K562 (cell line): Measurements from ENCODE around the gene MBOAT1. TPM values are rescaled to one million over a fixed set of nuclear protein-coding genes. Genes with fewer than 3 reads are reported as not detected.
A peak's percentile ranks its signal among the peaks of the same experiment; 100 is the strongest.

Experiments
- ATAC-seq: fragments of 200-7000 bp; cut with Tn5 transposase; 3 replicates; pipeline ENCODE4 v1.9.1; 2020; ENCODE audit warnings: moderate library complexity
- BruUV-seq: library from RNA; stranded (reverse); fragments of 400-500 nt; replicated peaks from 2 replicates; lab custom pipeline; 2021; lab: Mats Ljungman, UMichigan
- CTCF ChIA-PET: fragments of 300-600 bp; formaldehyde crosslinking; extraction: SDS; loops from one replicate; lab custom pipeline; 2021; ENCODE audit warnings: low intra/inter-chr PET ratio; lab: Yijun Ruan, JAX
- POLR2A ChIA-PET: fragments of 300-600, 350-650 bp; sonication (Branson Sonifier 250); formaldehyde crosslinking; extraction: SDS; loops from one replicate; lab custom pipeline; 2021; ENCODE audit warnings: antibody characterized with exemption, inconsistent platforms; lab: Yijun Ruan, JAX
- DNase-seq, 4 experiments: peaks; one replicate each; pipeline versions ENCODE4 v3.0.0 to v3.0.0-alpha.2; 2011 to 2018; ENCODE audit warnings: low spot score in 3 of 4, mixed read lengths in 3 of 4; ENCODE audit errors: extremely low read depth in 1 of 4
- FAIRE-seq: peaks from 2 replicates; lab custom pipeline; 2011; peaks lifted over from hg19 to GRCh38; lab: Jason Lieb, UNC
- H2AFZ ChIP-seq: 2 replicates; pipeline ENCODE4 v1.6.0; 2011; ENCODE audit warnings: low read depth, low read length, control low read depth, inconsistent platforms
- H3K27ac ChIP-seq: fragments of 200-600 bp; 3 replicates; pipeline ENCODE4 v1.8.0; 2011; ENCODE audit warnings: low read depth, mild to moderate bottlenecking, control low read depth, inconsistent platforms, low read length, moderate library complexity, mixed read lengths; ENCODE audit errors: extremely low read depth
- H3K27me3 ChIP-seq, 2 experiments: fragments of 300-600 bp in 1 of 2; 2 replicates in 1 of 2; 3 replicates in 1 of 2; pipeline versions ENCODE4 v1.6.0 to v1.8.0; 2011; ENCODE audit warnings: inconsistent platforms in 2 of 2, low read length in 2 of 2, mild to moderate bottlenecking in 1 of 2, mixed read lengths in 1 of 2, moderate library complexity in 1 of 2; ENCODE audit not compliant: control insufficient read depth in 2 of 2, insufficient read depth in 2 of 2
- H3K36me3 ChIP-seq: fragments of 300-600 bp; 3 replicates; pipeline ENCODE4 v1.8.0; 2011; ENCODE audit warnings: mild to moderate bottlenecking, low read length, inconsistent platforms; ENCODE audit not compliant: control insufficient read depth, insufficient read depth
- H3K4me1 ChIP-seq, 2 experiments: fragments of 200-600 bp in 1 of 2; replicated peaks in 1 of 2; 2 replicates in 1 of 2; 3 replicates in 1 of 2; pipeline versions ENCODE4 v1.5.1 to v1.8.0; 2011; ENCODE audit warnings: inconsistent platforms in 2 of 2, low read length in 2 of 2, mild to moderate bottlenecking in 1 of 2, mixed read lengths in 1 of 2, moderate library complexity in 1 of 2; ENCODE audit not compliant: control insufficient read depth in 2 of 2, insufficient read depth in 2 of 2
- H3K4me2 ChIP-seq: 2 replicates; pipeline ENCODE4 v1.6.1; 2011; ENCODE audit warnings: low read length, control low read depth, inconsistent platforms, mixed read lengths; ENCODE audit not compliant: insufficient read depth
- H3K4me3 ChIP-seq: fragments of 200-600 bp; sonication (generic), shearing (Covaris generic); 2 replicates; pipeline ENCODE4 v1.5.1; 2016; ENCODE audit warnings: control low read depth, inconsistent platforms
- H3K79me2 ChIP-seq: fragments of 200-600 bp; 3 replicates; pipeline ENCODE4 v1.8.0; 2011; ENCODE audit warnings: low read length, inconsistent platforms; ENCODE audit not compliant: control insufficient read depth, insufficient read depth
- H3K9ac ChIP-seq, 2 experiments: 2 replicates each; pipeline versions ENCODE4 v1.6.0 to v1.6.1; 2011; ENCODE audit warnings: low read depth in 2 of 2, low read length in 2 of 2, control low read depth in 1 of 2, inconsistent platforms in 1 of 2, mild to moderate bottlenecking in 1 of 2, mixed read lengths in 1 of 2; ENCODE audit not compliant: insufficient read depth in 1 of 2
- H3K9me1 ChIP-seq: one replicate; pipeline ENCODE4 v1.6.0; 2011; ENCODE audit warnings: inconsistent platforms, mild to moderate bottlenecking, low read length, moderate library complexity; ENCODE audit not compliant: control insufficient read depth, insufficient read depth
- H3K9me3 ChIP-seq: replicated peaks from 2 replicates; pipeline ENCODE4 v1.5.1; 2011; ENCODE audit warnings: low read depth, low read length, inconsistent platforms; ENCODE audit not compliant: control insufficient read depth, insufficient read depth
- H4K20me1 ChIP-seq: replicated peaks from 2 replicates; pipeline ENCODE4 v1.6.1; 2011; ENCODE audit warnings: low read length, inconsistent platforms, mixed read lengths; ENCODE audit not compliant: control insufficient read depth, insufficient read depth
- CEBPG ChIP-seq, 3 experiments: fragments of 200-800 bp in 1 of 3; sonication (Bioruptor generic) in 1 of 3; sonication (generic) in 1 of 3; formaldehyde crosslinking in 1 of 3; IDR thresholded peaks in 2 of 3; conservative IDR thresholded peaks in 1 of 3; 2 replicates each; pipeline versions ENCODE4 v1.6.1 to v1.8.0; 2016 to 2022; ENCODE audit warnings: missing compliant biosample characterization in 2 of 3, missing genetic modification characterization in 2 of 3, mild to moderate bottlenecking in 1 of 3, missing genetic modification reagents in 1 of 3
- MLLT1 ChIP-seq, 2 experiments: fragments of 450-650 bp; IDR thresholded peaks; 2 replicates each; pipeline ENCODE4 v1.6.1; 2016
- MTA1 ChIP-seq: fragments of 450-650 bp; IDR thresholded peaks from 2 replicates; pipeline ENCODE4 v1.6.1; 2017; ENCODE audit warnings: borderline replicate concordance
- RBBP5 ChIP-seq: fragments of 200-600 bp; sonication (generic); IDR thresholded peaks from 2 replicates; pipeline ENCODE4 v1.6.1; 2012; ENCODE audit warnings: borderline replicate concordance, mild to moderate bottlenecking, low read length, control low read depth, inconsistent platforms; ENCODE audit not compliant: insufficient read depth, poor library complexity, severe bottlenecking
- RCOR1 ChIP-seq, 2 experiments: IDR thresholded peaks; 2 replicates each; pipeline ENCODE4 v1.6.1; 2012; ENCODE audit warnings: low read depth in 2 of 2, low read length in 2 of 2, borderline replicate concordance in 1 of 2, improper control_type of control experiment in 1 of 2
- SNIP1 ChIP-seq: fragments of 450-650 bp; IDR thresholded peaks from 2 replicates; pipeline ENCODE4 v1.7.1; 2017; ENCODE audit warnings: low read depth, mild to moderate bottlenecking
- THRB ChIP-seq: fragments of 450-650 bp; formaldehyde crosslinking; conservative IDR thresholded peaks from 2 replicates; pipeline ENCODE4 v1.4.0; 2022; ENCODE audit warnings: mild to moderate bottlenecking, missing genetic modification characterization
- ZBTB12 ChIP-seq: fragments of 250-450 bp; sonication (Bioruptor Pico); IDR thresholded peaks from 2 replicates; pipeline ENCODE4 v1.4.0; 2020
- ZC3H4 ChIP-seq: sonication (generic); formaldehyde crosslinking; IDR thresholded peaks from 2 replicates; pipeline ENCODE4 v1.9.0; 2021; ENCODE audit warnings: missing genetic modification reagents, borderline replicate concordance
- ZNF609 ChIP-seq: sonication (generic); formaldehyde crosslinking; IDR thresholded peaks from 2 replicates; pipeline ENCODE4 v1.8.1; 2023; ENCODE audit warnings: missing genetic modification reagents, mild to moderate bottlenecking, borderline replicate concordance
- WGBS: fragments of 100-300 bp; shearing (Covaris generic); methylation state at CpG from one replicate; pipeline ENCODE4 v1.1.6; 2016; ENCODE audit warnings: low coverage, mixed read lengths; ENCODE audit not compliant: insufficient coverage; ENCODE audit errors: missing lambda C conversion rate; 5-methylcytosine and 5-hydroxymethylcytosine counted together
- in situ Hi-C: fragments of 300-500 bp; cut with MboI; formaldehyde crosslinking; loops from 4 replicates; pipeline ENCODE4 v1.15.0; 2018; ENCODE audit warnings: inconsistent platforms, mixed read lengths
- intact Hi-C: fragments of 100-400 bp; cut with micrococcal nuclease; formaldehyde crosslinking; loops from 2 replicates; pipeline ENCODE4 v1.14.2; 2022
- polyA plus RNA-seq, 8 experiments: library from polyadenylated mRNA; depleted of rRNA in 4 of 8; stranded (reverse) in 5 of 8; unstranded in 3 of 8; fragments of >200 nt; fragmentation: Nextera tagmentation in 2 of 8; fragmentation: Illumina TruSeq in 1 of 8; extraction: Ambion mirVana in 2 of 8; extraction: Trizol in 1 of 8; gene quantifications; 2 replicates each; pipeline versions ENCODE4 v1.2.1 to v1.2.3, GENCODE V29; 2011 to 2014; ENCODE audit warnings: inconsistent platforms in 1 of 8, missing spikeins in 1 of 8
- total RNA-seq, 7 experiments: library from RNA; depleted of rRNA in 6 of 7; stranded (reverse); fragments of >200 nt in 6 of 7; fragmentation: Illumina TruSeq in 2 of 7; extraction: Trizol in 2 of 7; gene quantifications; 2 replicates each; pipeline versions ENCODE4 v1.2.1 to v1.2.3, GENCODE V29; 2011 to 2021; ENCODE audit warnings: low replicate concordance in 1 of 7

MBOAT1 gene
- total and polyA plus RNA-seq, 9 of the 15 experiments (the other 6 are each of a cell fraction or from before 2014, with no cell fraction given), result 0.13 to 16.5 (median 10.3) TPM

GRCh38 chr6:20217891-20218290, 5.6 kb upstream of the MBOAT1 start:
- no peaks in the 10 kb centered on the region for H3K36me3 ChIP-seq
- TF ChIP-seq MLLT1 (IDR thresholded peaks at IDR 0.05), result no peak
- no peak for TF ChIP-seq RCOR1 (IDR thresholded peaks at IDR 0.05; ENCODE audit: borderline replicate concordance in 1 of 2, low read depth in 2 of 2, low read length in 2 of 2)
- TF ChIP-seq THRB, result no peak
- no peak for TF ChIP-seq MTA1
- no peak for TF ChIP-seq CEBPG (CRISPR knock-in tag; IDR thresholded peaks at IDR 0.05)
- no peak for TF ChIP-seq CEBPG (tag; conservative IDR thresholded peaks at IDR 0.05 in 1 of 2, IDR thresholded peaks at IDR 0.05 in 1 of 2)
- no peak for TF ChIP-seq SNIP1
- TF ChIP-seq RBBP5, result no peak
- no peak for TF ChIP-seq ZNF609 (CRISPR knock-in tag)
- no peak for TF ChIP-seq ZBTB12 (CRISPR knock-in tag)
- TF ChIP-seq ZC3H4 (CRISPR knock-in tag), result no peak
- TF ChIP-seq, all 486 proteins: peak for 0
- H3K9ac ChIP-seq, result peak overlapping the region in 1 of 2 experiments; percentile 53; a peak in 1 of 4 replicates
- H4K20me1 ChIP-seq, result no peaks in the 10 kb centered on the region
- peak overlapping the region; percentile 44 for H2AFZ ChIP-seq
- intact Hi-C loops, result no loop called here
- ChIA-PET POLR2A (interaction anchor here (0.6 to 2.1 kb wide), 6 partner anchors 10 to 183 kb away, joined by 3 to 7 read pairs (median 3); partner anchors contain the start of gene E2F3), CTCF (no interaction called here)
- H3K4me1 ChIP-seq, result peaks cover 18 to 31% of the 10 kb centered on the region in 2 experiments
- no peak overlapping the region for H3K4me2 ChIP-seq
- no TSS peak for BruUV-seq
- FAIRE-seq (no peak), DNase-seq (no peak), ATAC-seq (no peak; the same call in 2 of the 3 replicates)
- no peaks in the 10 kb centered on the region for H3K27me3 ChIP-seq
- in situ Hi-C loops, result no loop called here
- no peaks in the 10 kb centered on the region for H3K79me2 ChIP-seq
- no peak overlapping the region for H3K27ac ChIP-seq
- no peaks in the 10 kb centered on the region for H3K9me3 ChIP-seq
- no peak overlapping the region for H3K4me3 ChIP-seq
- WGBS, result 85% methylated on average over 2 of the region's 2 CpGs
- H3K9me1 ChIP-seq, result no peaks in the 10 kb centered on the region
